HEK293 (cell line): ENCODE data around the gene NR2C2AP.

Experiments used
- CTCF ChIA-PET: fragments of 350-600 bp; formaldehyde crosslinking; extraction: SDS; loops from one replicate; lab custom pipeline; 2021; ENCODE audit warnings: antibody characterized with exemption; lab: Yijun Ruan, JAX
- POLR2A ChIA-PET: fragments of 300-600 bp; formaldehyde crosslinking; extraction: SDS; loops from one replicate; lab custom pipeline; 2020; ENCODE audit warnings: antibody characterized with exemption, inconsistent platforms; lab: Yijun Ruan, JAX
- H3K27ac ChIP-seq: fragments of 200-500 bp; sonication (Bioruptor generic); 2 replicates; pipeline ENCODE4 v1.5.1; 2014; ENCODE audit warnings: low read depth, low read length, control low read depth, inconsistent platforms; ENCODE audit errors: extremely low read depth
- H3K36me3 ChIP-seq, 2 experiments: fragments of 200-500 bp in 1 of 2; sonication (Bioruptor generic) in 1 of 2; 1 replicate in 1 of 2; 2 replicates in 1 of 2; pipeline ENCODE4 v1.5.1; 2014 to 2017; ENCODE audit warnings: inconsistent platforms in 2 of 2, low read length in 2 of 2; ENCODE audit not compliant: control insufficient read depth in 2 of 2, insufficient read depth in 1 of 2
- H3K4me1 ChIP-seq: fragments of 200-500 bp; sonication (Bioruptor generic); 2 replicates; pipeline ENCODE4 v1.5.1; 2014; ENCODE audit warnings: mild to moderate bottlenecking, low read length, inconsistent platforms; ENCODE audit not compliant: control insufficient read depth, insufficient read depth
- H3K4me3 ChIP-seq: 2 replicates; pipeline ENCODE4 v1.5.1; 2011; ENCODE audit warnings: low read depth, mild to moderate bottlenecking, control low read depth, low read length, moderate library complexity
- H3K9me3 ChIP-seq: fragments of 200-500 bp; sonication (Bioruptor generic); 2 replicates; pipeline ENCODE4 v1.5.1; 2014; ENCODE audit warnings: low read depth, low read length, inconsistent platforms; ENCODE audit not compliant: control insufficient read depth, insufficient read depth
- KLF1 ChIP-seq: fragments of 450-650 bp; formaldehyde crosslinking; IDR thresholded peaks from 2 replicates; pipeline ENCODE4 v1.5.1; 2016; ENCODE audit warnings: missing biosample characterization, missing genetic modification characterization
- KLF10 ChIP-seq: fragments of 450-650 bp; IDR thresholded peaks from 2 replicates; pipeline ENCODE4 v1.5.1; 2018; ENCODE audit warnings: missing biosample characterization, mild to moderate bottlenecking, missing genetic modification characterization
- KLF16 ChIP-seq: fragments of 450-650 bp; formaldehyde crosslinking; IDR thresholded peaks from 2 replicates; pipeline ENCODE4 v1.5.1; 2017; ENCODE audit warnings: missing biosample characterization, missing genetic modification characterization
- KLF8 ChIP-seq: fragments of 450-650 bp; formaldehyde crosslinking; IDR thresholded peaks from 2 replicates; pipeline ENCODE4 v1.5.1; 2016; ENCODE audit warnings: missing biosample characterization, missing genetic modification characterization
- SP2 ChIP-seq: fragments of 450-650 bp; formaldehyde crosslinking; IDR thresholded peaks from 2 replicates; pipeline ENCODE4 v1.5.1; 2016; ENCODE audit warnings: missing biosample characterization, missing genetic modification characterization
- SP3 ChIP-seq: fragments of 450-650 bp; formaldehyde crosslinking; IDR thresholded peaks from 2 replicates; pipeline ENCODE4 v1.5.1; 2016; ENCODE audit warnings: missing biosample characterization, missing genetic modification characterization
- ZFP3 ChIP-seq: fragments of 450-650 bp; formaldehyde crosslinking; IDR thresholded peaks from 2 replicates; pipeline ENCODE4 v1.5.1; 2016; ENCODE audit warnings: low read depth, missing biosample characterization, missing genetic modification characterization
- ZIC2 ChIP-seq: fragments of 450-650 bp; formaldehyde crosslinking; IDR thresholded peaks from 2 replicates; pipeline ENCODE4 v1.5.1; 2016; ENCODE audit warnings: missing biosample characterization, missing genetic modification characterization
- ZNF121 ChIP-seq: fragments of 450-650 bp; formaldehyde crosslinking; IDR thresholded peaks from 2 replicates; pipeline ENCODE4 v1.5.1; 2016; ENCODE audit warnings: missing biosample characterization, missing genetic modification characterization
- ZNF529 ChIP-seq: fragments of 450-650 bp; formaldehyde crosslinking; IDR thresholded peaks from 2 replicates; pipeline ENCODE4 v1.5.1; 2017; ENCODE audit warnings: missing genetic modification characterization, missing biosample characterization; ENCODE audit not compliant: insufficient replicate concordance
- ZNF571 ChIP-seq: fragments of 450-650 bp; formaldehyde crosslinking; IDR thresholded peaks from 2 replicates; pipeline ENCODE4 v1.5.0; 2017; ENCODE audit warnings: missing biosample characterization, missing genetic modification characterization
- ZNF692 ChIP-seq: fragments of 450-650 bp; formaldehyde crosslinking; IDR thresholded peaks from 2 replicates; pipeline ENCODE4 v1.5.1; 2016; ENCODE audit warnings: missing biosample characterization, missing genetic modification characterization
- ZNF707 ChIP-seq: fragments of 450-650 bp; formaldehyde crosslinking; IDR thresholded peaks from 2 replicates; pipeline ENCODE4 v1.5.1; 2016; ENCODE audit warnings: missing biosample characterization, missing genetic modification characterization
- ZXDB ChIP-seq: fragments of 450-650 bp; formaldehyde crosslinking; IDR thresholded peaks from 2 replicates; pipeline ENCODE4 v1.5.1; 2016; ENCODE audit warnings: missing biosample characterization, missing genetic modification characterization
- TF ChIP-seq, protein P1 (sequence below): fragments of 450-650 bp; formaldehyde crosslinking; IDR thresholded peaks from 2 replicates; pipeline ENCODE4 v1.5.1; 2017; ENCODE audit warnings: missing biosample characterization, missing genetic modification characterization
- TF ChIP-seq, protein P2 (sequence below): fragments of 450-650 bp; formaldehyde crosslinking; optimal IDR thresholded peaks from 2 replicates; pipeline ENCODE3; 2016; ENCODE audit warnings: missing biosample characterization, mild to moderate bottlenecking, missing genetic modification characterization

NR2C2AP gene

DNA sequence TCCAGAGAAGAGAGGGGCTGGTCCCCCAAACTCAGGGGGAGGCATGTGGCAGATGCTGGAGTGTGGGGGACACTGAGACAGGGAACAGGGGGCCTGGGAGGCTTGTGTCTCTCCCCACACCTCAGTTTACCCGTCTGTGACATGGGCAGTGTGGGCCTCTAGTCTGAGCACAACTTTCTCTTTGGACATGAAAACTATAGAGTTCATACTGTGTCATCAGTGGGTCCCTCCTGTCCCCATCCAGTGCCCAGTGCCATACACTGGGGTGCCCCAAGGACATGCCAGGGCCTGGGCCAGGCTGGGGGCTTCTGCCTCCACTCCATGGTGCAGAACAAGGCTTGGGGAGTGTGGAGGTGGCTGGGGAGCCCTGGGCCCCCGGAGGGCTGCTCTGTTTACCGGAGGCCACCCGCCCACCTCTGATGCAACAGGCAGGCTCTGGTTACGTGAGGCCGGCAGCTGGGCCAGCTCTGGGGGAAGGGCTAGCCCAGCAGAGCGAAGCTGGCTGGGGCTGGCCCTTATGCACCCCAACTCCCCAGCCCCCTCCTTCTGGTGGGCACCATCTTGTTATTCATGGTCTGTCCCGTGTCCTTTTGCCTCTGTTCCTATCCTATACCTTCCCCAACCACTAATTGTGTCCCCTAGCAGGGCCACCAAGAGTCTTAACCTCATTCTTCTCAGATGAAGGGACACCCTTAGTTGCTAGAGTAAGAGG lies 31.2 kb downstream of the NR2C2AP start (continued):
- TF ChIP-seq, protein P1, sequence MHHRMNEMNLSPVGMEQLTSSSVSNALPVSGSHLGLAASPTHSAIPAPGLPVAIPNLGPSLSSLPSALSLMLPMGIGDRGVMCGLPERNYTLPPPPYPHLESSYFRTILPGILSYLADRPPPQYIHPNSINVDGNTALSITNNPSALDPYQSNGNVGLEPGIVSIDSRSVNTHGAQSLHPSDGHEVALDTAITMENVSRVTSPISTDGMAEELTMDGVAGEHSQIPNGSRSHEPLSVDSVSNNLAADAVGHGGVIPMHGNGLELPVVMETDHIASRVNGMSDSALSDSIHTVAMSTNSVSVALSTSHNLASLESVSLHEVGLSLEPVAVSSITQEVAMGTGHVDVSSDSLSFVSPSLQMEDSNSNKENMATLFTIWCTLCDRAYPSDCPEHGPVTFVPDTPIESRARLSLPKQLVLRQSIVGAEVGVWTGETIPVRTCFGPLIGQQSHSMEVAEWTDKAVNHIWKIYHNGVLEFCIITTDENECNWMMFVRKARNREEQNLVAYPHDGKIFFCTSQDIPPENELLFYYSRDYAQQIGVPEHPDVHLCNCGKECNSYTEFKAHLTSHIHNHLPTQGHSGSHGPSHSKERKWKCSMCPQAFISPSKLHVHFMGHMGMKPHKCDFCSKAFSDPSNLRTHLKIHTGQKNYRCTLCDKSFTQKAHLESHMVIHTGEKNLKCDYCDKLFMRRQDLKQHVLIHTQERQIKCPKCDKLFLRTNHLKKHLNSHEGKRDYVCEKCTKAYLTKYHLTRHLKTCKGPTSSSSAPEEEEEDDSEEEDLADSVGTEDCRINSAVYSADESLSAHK = no peak
- TF ChIP-seq KLF16 (tag by site-specific recombination) (peak; percentile 68), ZNF692 (0 out of 2 replicates have a peak, but pooled peaks have one; percentile 55), KLF1 (tag by site-specific recombination) (peak; percentile 24; the same call in 1 of the 2 replicates), ZIC2 (peak; percentile 31; the same call in 1 of the 2 replicates)
- TF ChIP-seq, all 188 proteins: peak for 8

- CTCF ChIA-PET = interaction anchor here (0.6 to 0.9 kb wide), 3 partner anchors 14 to 225 kb away, joined by 3 to 4 read pairs (median 3); no protein-coding TSS in a partner anchor
Measured at GRCh38 chr19:19170873-19171672, 32.1 kb downstream of the NR2C2AP start.

DNA sequence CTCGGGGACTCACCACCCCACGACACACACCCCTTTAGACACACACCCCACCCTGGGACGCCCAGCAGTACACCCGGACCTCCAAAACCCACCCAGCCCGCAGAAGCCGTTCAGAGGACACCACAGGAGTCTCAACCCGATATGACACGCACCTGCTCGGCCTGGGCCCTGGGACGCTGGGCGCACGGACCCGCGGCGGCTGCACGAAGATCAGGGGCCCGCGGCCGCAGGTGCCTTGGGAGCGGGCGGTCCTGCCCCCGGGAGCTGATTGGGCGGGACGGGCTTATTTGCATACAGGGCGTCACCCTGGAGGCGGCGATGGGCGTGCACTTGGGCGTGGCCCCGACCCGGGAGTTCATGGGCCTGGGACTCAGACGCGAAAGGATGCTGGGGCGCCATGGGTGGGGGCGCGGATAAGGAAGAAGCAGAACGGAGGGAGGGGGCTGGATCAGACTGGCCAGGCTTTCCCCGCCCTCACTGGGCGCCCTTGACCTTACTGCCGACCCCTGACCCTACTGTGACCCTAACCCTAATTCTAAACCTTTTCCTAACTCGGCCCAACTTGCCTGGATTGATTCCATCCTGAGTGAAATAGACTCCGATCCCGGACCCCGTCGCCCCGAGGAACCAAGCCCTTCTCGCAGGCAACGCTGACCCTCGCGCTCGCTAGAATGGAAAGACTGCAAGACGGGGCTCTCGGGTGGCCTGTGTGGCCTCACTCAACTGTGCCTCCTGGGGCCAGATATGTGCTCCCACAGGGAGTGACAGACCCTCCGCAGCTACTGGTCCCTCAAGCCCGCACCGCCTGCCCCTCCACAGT lies 33.0 kb downstream of the NR2C2AP start, which contains the start of gene MEF2B:
TSS of gene MEF2B (minus strand) at position 211 of the 820 bp plus-strand sequence. CDS start 19,528 bp downstream, outside the sequence.
- no peaks in the 10 kb centered on the region for H3K9me3 ChIP-seq
- ChIA-PET CTCF (interaction anchor here (0.6 to 0.9 kb wide), 3 partner anchors 24 to 88 kb away, joined by 3 read pairs; no protein-coding TSS in a partner anchor), POLR2A (interaction anchor here (0.8 to 1.6 kb wide), 3 partner anchors 16 to 33 kb away, joined by 3 to 5 read pairs (median 3); partner anchors contain the start of genes BORCS8, NR2C2AP and RFXANK)
- no peaks in the 10 kb centered on the region for H3K36me3 ChIP-seq
- no peaks in the 10 kb centered on the region for H3K4me1 ChIP-seq
- H3K27ac ChIP-seq = no peak within 1 kb of the TSS
- TF ChIP-seq ZNF707 (tag by site-specific recombination) (no peak), ZNF529 (tag by site-specific recombination) (no peak), ZXDB (tag by site-specific recombination) (peak; percentile 38; the same call in 1 of the 2 replicates), ZNF571 (tag by site-specific recombination) (no peak), SP2 (tag by site-specific recombination) (peak; percentile 55), KLF8 (tag by site-specific recombination) (peak; percentile 43; the same call in 1 of the 2 replicates), KLF1 (tag by site-specific recombination) (peak; percentile 90), SP3 (peak; percentile 63; the same call in 1 of the 2 replicates)
- TF ChIP-seq, protein P2, sequence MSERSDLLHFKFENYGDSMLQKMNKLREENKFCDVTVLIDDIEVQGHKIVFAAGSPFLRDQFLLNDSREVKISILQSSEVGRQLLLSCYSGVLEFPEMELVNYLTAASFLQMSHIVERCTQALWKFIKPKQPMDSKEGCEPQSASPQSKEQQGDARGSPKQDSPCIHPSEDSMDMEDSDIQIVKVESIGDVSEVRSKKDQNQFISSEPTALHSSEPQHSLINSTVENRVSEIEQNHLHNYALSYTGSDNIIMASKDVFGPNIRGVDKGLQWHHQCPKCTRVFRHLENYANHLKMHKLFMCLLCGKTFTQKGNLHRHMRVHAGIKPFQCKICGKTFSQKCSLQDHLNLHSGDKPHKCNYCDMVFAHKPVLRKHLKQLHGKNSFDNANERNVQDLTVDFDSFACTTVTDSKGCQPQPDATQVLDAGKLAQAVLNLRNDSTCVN (tag by site-specific recombination) = peak; percentile 31
- H3K4me3 ChIP-seq = peak within 1 kb of the TSS; percentile 6; the same call in 1 of the 2 replicates

More at GRCh38 chr19:19170873-19171672, 32.1 kb downstream of the NR2C2AP start:
- Histone ChIP-seq H3K4me3 (no peak overlapping the region), H3K9me3 (no peaks in the 10 kb centered on the region), H3K27ac (no peak overlapping the region), H3K4me1 (no peaks in the 10 kb centered on the region), H3K36me3 (no peaks in the 10 kb centered on the region)
- POLR2A ChIA-PET = no interaction called here
- TF ChIP-seq KLF10 (tag by site-specific recombination) = no peak
- TF ChIP-seq ZFP3 (tag by site-specific recombination) = peak; percentile 96
- TF ChIP-seq ZNF121 (tag by site-specific recombination) = peak; percentile 55; the same call in 1 of the 2 replicates
- TF ChIP-seq, all 188 proteins: peak for 2
